GM19043 (cell line): ENCODE results near the gene TEX48.

Source experiments
- ATAC-seq: cut with Tn5 transposase; IDR thresholded peaks from one replicate; pipeline ENCODE4 v1.9.1; 2021; ENCODE audit warnings: low read depth; ENCODE audit not compliant: unreplicated experiment

Gene TEX48

GRCh38 chr9:114669961-114670360, 12.0 kb downstream of the TEX48 start:
- ATAC-seq, result no peak

- ATAC-seq, result no peak
Observed at GRCh38 chr9:114668146-114668545, 13.8 kb downstream of the TEX48 start.

- ATAC-seq, result no peak
Observed at GRCh38 chr9:114666851-114667250, 15.1 kb downstream of the TEX48 start.

- no peak for ATAC-seq
Observed at GRCh38 chr9:114666401-114666800, 15.6 kb downstream of the TEX48 start.

GRCh38 chr9:114664181-114664580, 17.8 kb downstream of the TEX48 start:
- ATAC-seq, result no peak

GRCh38 chr9:114662081-114662989, 19.7 kb downstream of the TEX48 start:
- peak; percentile 82 for ATAC-seq

GRCh38 chr9:114657705-114658104, 24.3 kb downstream of the TEX48 start, which contains the start of gene TEX53:
TEX53 (minus strand) TSS chr9:114657805; CDS start chr9:114657774, 31 bp downstream.
- ATAC-seq, result no peak

GRCh38 chr9:114656301-114656700, 25.7 kb downstream of the TEX48 start:
- ATAC-seq, result no peak

GRCh38 chr9:114655689-114656088, 26.3 kb downstream of the TEX48 start:
- no peak for ATAC-seq

GRCh38 chr9:114653556-114654159, 28.3 kb downstream of the TEX48 start:
- ATAC-seq, result peak; percentile 76

- ATAC-seq, result peak; percentile 14
Observed at GRCh38 chr9:114652776-114653555, 29.0 kb downstream of the TEX48 start.

- no peak for ATAC-seq
Observed at GRCh38 chr9:114643896-114644295, 38.1 kb downstream of the TEX48 start.

GRCh38 chr9:114643001-114643400, 39.0 kb downstream of the TEX48 start:
- no peak for ATAC-seq

GRCh38 chr9:114641967-114642366, 40.0 kb downstream of the TEX48 start:
- no peak for ATAC-seq

- no peak for ATAC-seq
Observed at GRCh38 chr9:114638404-114638803, 43.6 kb downstream of the TEX48 start.

GRCh38 chr9:114634387-114634786, 47.6 kb downstream of the TEX48 start:
- ATAC-seq, result no peak

- ATAC-seq, result no peak
Observed at GRCh38 chr9:114633438-114634089, 48.4 kb downstream of the TEX48 start.

- ATAC-seq, result no peak
Observed at GRCh38 chr9:114631166-114631565, 50.8 kb downstream of the TEX48 start.

- ATAC-seq, result no peak
Observed at GRCh38 chr9:114629563-114630090, 52.4 kb downstream of the TEX48 start.

- no peak for ATAC-seq
Observed at GRCh38 chr9:114627553-114627952, 54.4 kb downstream of the TEX48 start.
